ENCODE measurements around the gene WDR5. TPM values are rescaled to one million over a fixed set of nuclear protein-coding genes. Genes with fewer than 3 reads are reported as not detected.

Gene WDR5
- 29.5 and 33.8 TPM in 2 replicates for total RNA-seq

GRCh38 chr9:134135343-134136117, at the start of gene WDR5:
Gene WDR5, plus strand, starts transcription at chr9:134136082. Its CDS starts 3,796 bp downstream, at chr9:134139878.

Small RNA genes within 50 kb of the gene (small RNA-seq; reads per million reads assigned to genes)
- gene RNU6ATAC, result 553 reads per million, percentile 99 among the genes with 10 or more reads in this experiment

Other genes with a start within 250 kb of the WDR5 start
- gene VAV2, start 143.8 kb upstream of the WDR5 start, total RNA-seq, result 13.4 and 15.0 TPM in 2 replicates
- gene BRD3OS, start 110.6 kb upstream of the WDR5 start, total RNA-seq, result 13.3 and 14.9 TPM in 2 replicates
- gene BRD3, start 68.1 kb upstream of the WDR5 start, total RNA-seq, result 7.6 and 14.1 TPM in 2 replicates
- not detected in 2 replicates for gene RNU6ATAC, start 28.5 kb downstream of the WDR5 start, total RNA-seq
- 17.2 and 24.6 TPM in 2 replicates for gene RXRA, start 190.4 kb downstream of the WDR5 start, total RNA-seq